OCI-LY7 (cell line): ENCODE data around the gene FRMD6.

Experiments used
- EZH2phosphoT487 ChIP-seq: fragments of 200-600 bp; sonication (generic); IDR thresholded peaks from 2 replicates; pipeline ENCODE4 v1.6.1; 2018; ENCODE audit warnings: low read depth, borderline replicate concordance, mild to moderate bottlenecking, mixed run types, antibody characterized with exemption, low read length, moderate library complexity, mixed read lengths
- TF ChIP-seq, protein P1 (sequence below): fragments of 200-600 bp; sonication (generic); conservative IDR thresholded peaks from 2 replicates; pipeline ENCODE4 v1.5.1; 2014; ENCODE audit warnings: mild to moderate bottlenecking, antibody characterized with exemption, low read length, moderate library complexity, mixed read lengths

DNA sequence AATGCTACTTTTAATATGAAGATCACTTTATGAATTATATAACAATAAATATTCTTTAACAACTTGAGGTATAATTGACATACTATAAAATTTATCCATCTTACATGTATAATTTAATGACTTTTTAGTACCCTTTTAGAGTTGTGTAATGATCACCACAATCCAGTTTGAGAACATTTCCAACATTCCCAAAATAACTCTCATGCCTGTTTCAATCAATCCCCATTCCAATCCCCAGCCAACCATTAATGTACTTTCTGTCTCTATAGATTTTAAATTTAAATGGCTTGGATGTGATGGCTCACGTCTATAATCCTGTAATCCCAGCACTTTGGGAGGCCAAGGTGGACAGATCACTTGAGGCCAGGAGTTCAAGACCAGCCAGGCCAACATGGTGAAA lies 23.5 kb upstream of the FRMD6 start:
- TF ChIP-seq, protein P1, sequence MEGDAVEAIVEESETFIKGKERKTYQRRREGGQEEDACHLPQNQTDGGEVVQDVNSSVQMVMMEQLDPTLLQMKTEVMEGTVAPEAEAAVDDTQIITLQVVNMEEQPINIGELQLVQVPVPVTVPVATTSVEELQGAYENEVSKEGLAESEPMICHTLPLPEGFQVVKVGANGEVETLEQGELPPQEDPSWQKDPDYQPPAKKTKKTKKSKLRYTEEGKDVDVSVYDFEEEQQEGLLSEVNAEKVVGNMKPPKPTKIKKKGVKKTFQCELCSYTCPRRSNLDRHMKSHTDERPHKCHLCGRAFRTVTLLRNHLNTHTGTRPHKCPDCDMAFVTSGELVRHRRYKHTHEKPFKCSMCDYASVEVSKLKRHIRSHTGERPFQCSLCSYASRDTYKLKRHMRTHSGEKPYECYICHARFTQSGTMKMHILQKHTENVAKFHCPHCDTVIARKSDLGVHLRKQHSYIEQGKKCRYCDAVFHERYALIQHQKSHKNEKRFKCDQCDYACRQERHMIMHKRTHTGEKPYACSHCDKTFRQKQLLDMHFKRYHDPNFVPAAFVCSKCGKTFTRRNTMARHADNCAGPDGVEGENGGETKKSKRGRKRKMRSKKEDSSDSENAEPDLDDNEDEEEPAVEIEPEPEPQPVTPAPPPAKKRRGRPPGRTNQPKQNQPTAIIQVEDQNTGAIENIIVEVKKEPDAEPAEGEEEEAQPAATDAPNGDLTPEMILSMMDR, result no peak
- no peak for TF ChIP-seq EZH2phosphoT487
